Subcutaneous adipose tissue (tissue), 4 donors: ENCODE measurements around the gene PPP2R3A. TPM values are rescaled to one million over a fixed set of nuclear protein-coding genes. Genes with fewer than 3 reads are reported as not detected.

Experiments
- total RNA-seq, 4 donors: library from RNA; depleted of rRNA; stranded (reverse); fragments of >200 nt; gene quantifications; one replicate each; pipeline ENCODE4 v1.1.0, GENCODE V29; 2016
- TF ChIP-seq, protein P1 (sequence below): fragments of 450-650 bp; IDR thresholded peaks from one replicate; pipeline ENCODE4 v1.5.1; 2016; ENCODE audit warnings: low read depth, mild to moderate bottlenecking, control low read depth, antibody characterized with exemption, moderate library complexity

Gene PPP2R3A
- total RNA-seq, 4 donors from 2014 or later: 12.6 to 14.8 (median 14.5) TPM

GRCh38 chr3:136120373-136121348 is 155.1 kb downstream of the PPP2R3A start:
- TF ChIP-seq, protein P1, sequence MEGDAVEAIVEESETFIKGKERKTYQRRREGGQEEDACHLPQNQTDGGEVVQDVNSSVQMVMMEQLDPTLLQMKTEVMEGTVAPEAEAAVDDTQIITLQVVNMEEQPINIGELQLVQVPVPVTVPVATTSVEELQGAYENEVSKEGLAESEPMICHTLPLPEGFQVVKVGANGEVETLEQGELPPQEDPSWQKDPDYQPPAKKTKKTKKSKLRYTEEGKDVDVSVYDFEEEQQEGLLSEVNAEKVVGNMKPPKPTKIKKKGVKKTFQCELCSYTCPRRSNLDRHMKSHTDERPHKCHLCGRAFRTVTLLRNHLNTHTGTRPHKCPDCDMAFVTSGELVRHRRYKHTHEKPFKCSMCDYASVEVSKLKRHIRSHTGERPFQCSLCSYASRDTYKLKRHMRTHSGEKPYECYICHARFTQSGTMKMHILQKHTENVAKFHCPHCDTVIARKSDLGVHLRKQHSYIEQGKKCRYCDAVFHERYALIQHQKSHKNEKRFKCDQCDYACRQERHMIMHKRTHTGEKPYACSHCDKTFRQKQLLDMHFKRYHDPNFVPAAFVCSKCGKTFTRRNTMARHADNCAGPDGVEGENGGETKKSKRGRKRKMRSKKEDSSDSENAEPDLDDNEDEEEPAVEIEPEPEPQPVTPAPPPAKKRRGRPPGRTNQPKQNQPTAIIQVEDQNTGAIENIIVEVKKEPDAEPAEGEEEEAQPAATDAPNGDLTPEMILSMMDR: no peak

DNA sequence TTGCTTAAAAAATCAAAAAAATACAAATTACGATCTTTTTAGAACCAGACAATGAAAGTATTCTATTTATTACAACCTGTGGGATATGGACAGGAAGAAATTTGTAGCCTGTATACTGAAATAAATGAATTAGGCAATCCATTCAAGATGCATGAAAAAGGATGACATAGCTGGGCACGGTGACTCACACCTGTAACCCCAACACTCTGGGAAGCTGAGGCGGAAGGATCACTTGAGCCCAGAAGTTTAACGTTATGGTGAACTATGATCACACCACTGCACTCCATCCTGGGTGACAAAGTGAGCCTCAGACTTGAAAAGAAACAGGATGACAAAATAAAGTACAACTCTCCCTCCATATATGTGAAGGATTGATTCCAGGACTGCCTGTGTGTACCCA is 156.5 kb downstream of the PPP2R3A start:
- TF ChIP-seq, protein P1: no peak

GRCh38 chr3:136134091-136134490 is 168.6 kb downstream of the PPP2R3A start:
- TF ChIP-seq, protein P1: no peak

DNA sequence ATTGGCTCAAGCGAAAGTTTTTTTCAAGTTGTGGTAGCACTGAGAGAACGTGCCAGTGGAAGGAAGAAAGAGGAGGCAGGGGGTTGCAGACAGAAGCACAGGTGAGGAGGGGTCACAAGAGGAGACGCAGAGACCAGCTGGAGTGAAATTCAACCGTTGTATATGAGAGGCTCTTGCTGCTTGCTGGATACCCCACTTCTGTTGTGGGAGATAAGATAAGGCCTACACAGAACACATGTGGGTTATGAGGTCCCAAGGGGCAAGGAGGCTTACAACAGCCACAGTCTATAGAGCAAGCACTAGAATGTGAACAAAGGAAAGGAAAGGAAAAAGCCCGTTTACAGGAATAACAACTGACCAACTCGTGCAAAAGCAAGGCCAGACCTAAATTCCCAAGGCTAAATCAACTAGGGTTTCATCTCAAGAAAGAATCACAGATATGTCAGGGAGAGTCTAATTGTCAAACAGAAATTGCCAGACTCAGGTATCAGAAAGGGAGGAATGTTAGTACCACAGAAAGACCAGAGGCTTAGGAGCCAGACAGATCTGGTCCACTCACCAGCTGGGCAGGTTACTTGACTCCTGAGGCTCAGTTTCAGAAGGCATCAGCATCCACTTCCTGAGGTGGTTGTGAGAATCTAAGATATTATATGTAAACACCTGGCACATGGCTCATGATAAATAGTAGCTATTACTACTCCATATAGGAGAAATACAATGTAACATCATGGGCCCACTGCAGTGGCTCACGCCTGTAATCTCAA is 169.7 kb downstream of the PPP2R3A start:
- TF ChIP-seq, protein P1: no peak

- TF ChIP-seq, protein P1: no peak
These were observed 170.9 kb downstream of the PPP2R3A start for GRCh38 chr3:136136454-136136853.

DNA sequence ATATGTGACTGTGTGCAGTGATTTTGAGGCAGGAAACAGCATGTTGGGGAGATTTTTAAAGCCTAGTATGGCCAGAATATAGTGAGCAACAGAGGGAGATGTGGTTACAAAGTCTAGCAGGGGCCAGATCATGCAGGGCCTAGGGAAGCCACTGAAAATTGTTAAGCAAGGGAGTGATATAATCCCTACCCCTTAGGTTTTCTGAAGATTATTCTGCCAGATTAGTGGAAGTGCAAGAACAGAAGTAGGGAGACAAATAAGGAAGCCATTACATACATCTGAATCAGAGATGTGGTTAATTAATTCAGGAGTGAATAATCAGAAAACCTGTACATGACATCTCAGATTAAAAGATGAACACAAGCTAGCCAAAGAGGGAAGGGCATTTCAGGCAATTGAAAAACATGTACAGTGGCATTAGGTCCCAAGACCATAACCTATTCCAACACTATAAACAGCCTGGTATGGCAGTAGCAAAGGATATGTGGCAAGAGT is 175.8 kb downstream of the PPP2R3A start:
- TF ChIP-seq, protein P1: no peak

DNA sequence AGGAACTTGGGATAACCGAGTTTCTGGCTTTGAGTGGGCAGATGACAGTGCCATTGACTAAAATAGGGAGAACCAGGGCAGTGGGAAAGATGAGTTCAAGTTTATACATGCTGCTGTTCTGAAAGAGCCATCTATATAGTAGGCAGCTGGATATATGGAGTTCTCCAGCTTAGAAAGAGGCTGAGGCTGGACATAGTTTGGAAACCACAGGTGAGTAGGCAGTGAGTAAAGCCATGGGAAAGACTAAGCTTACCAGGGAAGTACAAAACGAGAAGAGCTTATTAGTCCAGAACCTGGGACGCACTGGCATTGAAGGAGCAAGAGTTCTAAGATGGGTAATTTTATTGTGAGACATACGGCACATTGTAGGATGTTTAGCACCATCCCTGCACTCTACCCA is 176.4 kb downstream of the PPP2R3A start:
- TF ChIP-seq, protein P1: no peak
